ENCODE results near the gene ADAM23.

ADAM23 gene

DNA sequence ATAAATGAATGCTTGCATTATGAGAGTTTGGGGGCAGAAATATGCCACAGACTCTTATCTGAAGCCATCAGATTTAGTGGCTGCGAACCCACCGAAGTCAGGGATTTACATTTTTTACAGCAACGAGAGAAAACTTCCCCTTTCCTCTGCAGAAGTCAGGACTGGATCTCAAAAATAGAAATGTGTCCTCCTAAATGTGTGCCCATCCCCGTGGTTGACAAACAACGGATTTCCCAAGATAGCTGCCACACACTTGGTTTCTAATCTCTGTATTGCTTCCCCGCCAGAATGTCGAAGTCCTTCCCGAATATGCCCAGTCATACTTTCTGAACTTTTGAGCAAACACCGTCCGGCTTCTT is 879 bp upstream of the ADAM23 start:
- DNase-seq (ENCODE audit: low spot score), result no peak

- DNase-seq (ENCODE audit: low spot score), result peak; percentile 64
Measured at GRCh38 chr2:206443735-206444527, 599 bp downstream of the ADAM23 start.

GRCh38 chr2:206445948-206446347 is 2.6 kb downstream of the ADAM23 start:
- no peak for DNase-seq (ENCODE audit: low spot score)

DNA sequence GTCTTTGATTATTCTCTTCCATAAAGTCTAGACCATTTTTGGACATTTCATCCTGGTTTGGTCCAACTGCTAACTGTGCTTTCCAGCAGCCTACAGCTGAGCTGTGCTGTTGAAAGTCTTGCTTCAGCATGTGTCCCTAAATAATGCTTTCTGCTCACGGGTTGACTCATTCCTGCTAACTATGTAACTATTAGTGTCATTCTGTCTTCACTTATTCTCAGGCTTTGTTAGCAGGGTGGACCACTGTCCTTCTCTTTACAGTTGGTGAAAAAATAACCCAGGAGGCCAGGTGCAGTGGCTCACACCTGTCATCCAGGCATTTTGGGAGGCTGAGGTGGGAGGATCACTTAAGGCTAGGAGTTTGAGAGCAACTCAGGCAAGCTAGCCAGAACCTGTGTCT is 8.9 kb downstream of the ADAM23 start:
- DNase-seq (ENCODE audit: low spot score), result no peak

DNA sequence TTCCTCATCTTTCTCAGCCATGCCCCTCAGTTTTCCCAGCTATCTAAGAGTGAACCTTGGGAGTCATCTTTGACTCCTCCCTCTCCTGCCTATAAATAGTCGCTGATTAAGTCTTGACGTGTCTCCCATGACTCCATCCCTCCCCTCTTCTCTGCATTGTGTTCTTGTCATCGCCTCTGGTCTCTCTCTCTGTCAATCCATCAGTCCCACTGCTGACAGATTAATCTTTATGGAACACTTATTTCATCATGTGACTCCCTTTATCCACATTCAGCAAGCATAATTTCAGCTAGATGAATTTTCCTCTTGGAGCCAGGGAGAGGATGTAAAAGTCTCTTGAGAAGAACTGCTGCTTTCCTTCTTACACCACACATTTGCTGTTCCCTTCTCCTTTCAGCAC is 9.4 kb downstream of the ADAM23 start:
- DNase-seq (ENCODE audit: low spot score), result no peak

DNA sequence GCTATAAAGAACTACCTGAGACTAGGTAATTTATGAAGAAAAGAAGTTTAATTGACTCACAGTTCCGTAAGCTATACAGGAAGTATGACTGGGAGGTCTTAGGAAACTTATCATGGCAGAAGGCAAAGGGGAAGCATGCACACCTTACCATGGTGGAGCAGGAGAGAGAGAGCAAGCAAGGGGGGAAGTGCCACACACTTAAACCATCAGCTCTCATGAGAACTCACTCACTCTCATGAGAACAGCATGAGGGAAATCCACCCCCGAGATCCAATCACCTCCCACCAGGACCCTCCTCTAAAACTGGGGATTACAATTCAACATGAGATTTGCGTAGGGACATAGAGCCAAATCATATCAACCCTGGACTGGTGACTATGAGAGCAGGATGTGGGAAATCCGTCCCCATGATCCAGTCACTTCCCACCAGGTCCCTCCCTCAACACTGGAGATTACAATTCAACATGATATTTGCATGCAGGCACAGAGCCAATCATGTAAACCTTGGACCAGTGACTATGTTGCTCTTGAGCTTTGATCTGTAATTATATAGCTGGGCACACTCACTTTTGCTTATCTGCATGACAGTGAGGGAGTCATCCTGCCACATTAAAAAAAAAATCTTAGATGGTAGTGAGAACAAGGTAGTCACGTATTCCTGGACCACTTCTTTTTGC is 12.9 kb downstream of the ADAM23 start:
- DNase-seq (ENCODE audit: low spot score), result no peak

DNA sequence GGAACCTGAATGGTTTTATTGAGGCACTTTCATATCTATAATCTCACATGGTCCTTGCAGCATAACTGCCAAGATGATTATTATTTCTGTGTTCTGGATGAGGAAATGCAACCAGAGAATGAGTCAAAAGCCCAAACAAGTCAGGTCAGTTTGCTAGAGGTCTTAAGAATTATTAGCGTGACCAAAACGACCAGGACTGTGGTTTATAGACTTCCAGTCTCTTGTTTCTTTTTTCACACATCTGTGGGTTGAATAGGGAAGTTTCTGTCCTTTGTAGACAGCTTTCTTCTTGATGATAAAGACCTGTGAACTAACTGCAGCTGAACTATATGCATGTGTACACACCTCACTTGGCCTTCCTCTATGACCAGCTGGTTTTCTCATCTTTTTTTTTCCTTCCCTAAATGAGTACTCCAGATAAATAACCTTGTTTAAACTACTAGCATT is 13.9 kb downstream of the ADAM23 start:
- DNase-seq (ENCODE audit: low spot score), result no peak

DNA sequence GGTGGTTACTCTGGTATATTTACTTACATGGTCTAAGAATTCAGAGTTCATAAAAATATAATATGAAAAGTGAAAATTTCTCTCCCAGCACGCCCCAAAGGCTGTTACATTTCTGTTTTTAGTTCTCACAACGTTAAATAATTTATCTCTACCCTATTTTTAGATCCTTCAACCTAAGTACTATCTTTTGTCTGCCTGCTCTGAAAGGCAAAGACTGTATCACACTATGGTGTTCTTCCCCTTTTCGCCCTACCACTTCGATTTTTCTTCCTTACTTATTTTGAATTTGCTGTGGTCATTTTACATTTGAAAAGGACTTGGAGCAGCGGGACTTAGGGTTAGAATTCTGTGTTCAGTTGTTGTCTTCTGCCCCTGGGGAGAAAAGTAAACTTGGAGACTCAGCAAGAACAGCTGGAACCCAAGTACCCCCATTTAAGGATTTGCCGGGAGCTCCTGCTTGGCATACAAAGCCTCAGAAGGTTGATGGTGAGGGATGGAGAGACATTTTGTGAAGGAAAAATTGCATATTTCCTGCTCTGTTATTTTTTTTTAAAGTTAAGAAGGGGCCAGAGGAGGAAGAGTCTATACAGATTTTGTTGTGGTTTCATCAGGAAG is 19.0 kb downstream of the ADAM23 start:
- no peak for DNase-seq (ENCODE audit: low spot score)

DNA sequence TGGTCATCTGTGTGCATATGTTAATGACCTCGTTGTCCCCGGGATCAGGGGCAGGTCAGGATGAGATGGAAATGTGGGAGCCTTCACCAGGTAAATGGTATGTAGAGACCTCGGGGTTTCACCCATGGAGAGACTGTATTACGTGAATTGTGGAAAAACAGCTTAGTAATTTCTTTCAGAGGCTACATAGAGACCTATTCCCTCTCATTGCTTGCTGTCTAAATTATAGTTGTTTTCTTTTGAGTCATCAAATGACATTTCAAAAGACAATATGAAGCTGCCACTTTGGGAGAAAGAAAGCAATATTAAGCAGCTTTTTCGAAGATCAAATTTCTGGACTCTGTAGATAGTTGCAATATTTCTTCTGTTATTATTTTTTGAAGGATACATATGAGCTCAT is 20.4 kb downstream of the ADAM23 start:
- no peak for DNase-seq (ENCODE audit: low spot score)

- DNase-seq (ENCODE audit: low spot score), result no peak
Measured at GRCh38 chr2:206464597-206464996, 21.3 kb downstream of the ADAM23 start.

GRCh38 chr2:206471524-206472062 is 28.3 kb downstream of the ADAM23 start:
- DNase-seq (ENCODE audit: low spot score), result no peak

DNA sequence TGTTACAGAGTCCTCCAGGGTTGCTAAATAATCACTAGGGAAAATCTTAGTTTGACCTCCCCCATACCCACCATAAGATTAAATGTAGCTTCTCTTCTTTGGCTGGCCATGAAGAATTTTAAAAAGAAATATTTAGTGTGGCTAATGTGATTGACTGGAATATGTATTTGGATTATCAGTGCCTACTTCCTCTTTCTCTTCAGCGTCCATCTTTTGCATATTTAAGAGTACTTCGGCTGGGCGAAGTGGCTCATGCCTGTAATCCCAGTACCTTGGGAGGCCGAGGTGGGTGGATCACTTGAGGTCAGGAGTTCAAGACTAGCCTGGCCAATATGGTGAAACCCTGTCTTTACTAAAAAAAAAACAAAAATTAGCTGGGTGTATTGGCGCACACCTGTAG is 28.8 kb downstream of the ADAM23 start:
- no peak for DNase-seq (ENCODE audit: low spot score)

DNA sequence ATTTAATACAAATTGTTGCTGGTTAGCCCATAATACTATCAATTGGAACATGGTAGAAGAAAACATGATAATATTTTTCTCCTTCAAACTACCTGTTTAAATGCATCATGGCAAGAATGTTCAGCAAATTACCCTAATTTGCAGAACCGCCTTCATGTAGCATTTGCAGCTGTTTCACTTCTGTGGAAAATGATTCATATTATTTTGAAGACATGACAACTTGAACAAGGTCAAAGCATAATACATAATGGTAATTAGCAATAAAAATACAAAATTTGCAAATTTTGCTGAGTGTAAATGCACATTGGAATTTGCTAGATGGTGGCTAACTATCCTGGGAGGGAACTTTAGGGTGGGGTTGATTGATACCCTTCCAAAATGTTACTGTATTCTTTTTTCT is 30.8 kb downstream of the ADAM23 start:
- DNase-seq (ENCODE audit: low spot score), result no peak

DNA sequence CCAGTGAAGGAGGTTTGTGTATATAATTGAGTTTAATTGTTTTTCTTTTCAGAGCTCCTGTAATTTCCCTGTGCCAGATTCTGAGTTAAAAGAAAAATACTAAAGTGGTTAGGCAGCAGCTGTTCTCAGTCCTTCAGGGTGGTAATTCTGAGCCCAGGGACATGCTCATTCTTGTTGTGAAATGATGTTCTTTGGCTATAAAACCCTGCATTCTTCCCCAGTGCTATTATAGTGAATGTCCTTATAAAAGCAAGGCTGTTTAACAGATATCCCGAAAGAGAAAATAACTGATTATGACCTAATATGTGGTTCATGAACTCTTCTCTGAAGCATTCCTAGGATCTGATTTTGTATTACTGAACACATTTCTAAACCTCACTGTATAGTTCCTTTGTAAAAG is 34.0 kb downstream of the ADAM23 start:
- no peak for DNase-seq (ENCODE audit: low spot score)

DNA sequence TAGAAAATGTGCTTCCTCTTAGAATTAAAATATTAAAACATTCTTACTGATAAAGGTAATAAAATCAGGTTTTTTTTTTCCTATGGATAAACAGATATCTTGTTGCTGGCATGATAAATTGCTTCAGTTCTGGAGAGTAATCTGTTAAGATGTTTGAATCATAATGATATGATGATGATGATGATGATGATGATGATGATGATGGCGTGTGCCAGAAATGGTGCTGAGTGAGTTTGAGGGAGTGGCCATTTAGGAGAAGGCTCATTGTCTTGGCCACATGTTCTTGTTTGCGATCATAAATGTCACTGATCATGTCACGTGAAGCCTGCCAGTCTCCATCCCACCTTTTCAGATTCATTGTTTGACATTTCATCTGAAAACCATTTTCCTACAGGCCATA is 35.0 kb downstream of the ADAM23 start:
- DNase-seq (ENCODE audit: low spot score), result no peak

DNA sequence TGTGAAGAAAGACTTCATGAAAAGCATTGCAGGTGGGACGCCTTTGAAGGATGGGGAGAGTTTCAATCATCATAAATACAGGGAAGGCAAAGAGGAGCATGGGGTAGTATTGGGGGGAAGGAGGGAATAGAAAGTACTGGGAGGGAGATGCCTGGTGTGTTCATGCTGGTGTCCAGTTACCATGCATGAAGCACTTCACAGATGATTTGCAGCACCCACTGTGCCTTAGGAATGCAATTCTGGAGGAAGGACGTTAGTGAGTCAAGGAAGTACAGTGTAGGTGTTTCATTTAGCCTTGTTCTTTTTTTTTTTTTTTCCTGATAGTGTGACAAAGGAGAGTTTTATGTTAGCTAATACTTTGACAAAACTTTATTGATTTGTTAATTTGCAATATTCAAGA is 36.8 kb downstream of the ADAM23 start:
- no peak for DNase-seq (ENCODE audit: low spot score)

GRCh38 chr2:206480620-206481019 is 37.3 kb downstream of the ADAM23 start:
- no peak for DNase-seq (ENCODE audit: low spot score)

DNA sequence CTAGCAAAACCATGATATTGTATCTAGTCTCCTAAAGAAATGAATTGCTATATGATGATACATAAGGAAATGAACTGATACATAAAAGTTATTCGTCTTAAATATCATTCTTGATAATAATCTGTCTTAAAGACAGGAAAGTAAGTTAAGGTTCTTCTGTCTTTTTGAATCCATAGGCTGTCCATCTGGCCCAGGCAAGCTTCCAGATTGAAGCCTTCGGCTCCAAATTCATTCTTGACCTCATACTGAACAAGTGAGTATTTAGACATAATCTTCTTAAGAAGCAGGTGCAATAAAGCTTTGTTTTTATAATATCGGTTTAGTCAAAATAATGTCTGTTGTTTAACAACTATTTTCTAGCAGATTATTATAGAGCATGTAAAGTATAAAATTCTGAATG is 37.7 kb downstream of the ADAM23 start:
- DNase-seq (ENCODE audit: low spot score), result no peak

GRCh38 chr2:206482123-206482522 is 38.8 kb downstream of the ADAM23 start:
- DNase-seq (ENCODE audit: low spot score), result no peak

GRCh38 chr2:206482633-206483032 is 39.3 kb downstream of the ADAM23 start:
- DNase-seq (ENCODE audit: low spot score), result no peak

DNA sequence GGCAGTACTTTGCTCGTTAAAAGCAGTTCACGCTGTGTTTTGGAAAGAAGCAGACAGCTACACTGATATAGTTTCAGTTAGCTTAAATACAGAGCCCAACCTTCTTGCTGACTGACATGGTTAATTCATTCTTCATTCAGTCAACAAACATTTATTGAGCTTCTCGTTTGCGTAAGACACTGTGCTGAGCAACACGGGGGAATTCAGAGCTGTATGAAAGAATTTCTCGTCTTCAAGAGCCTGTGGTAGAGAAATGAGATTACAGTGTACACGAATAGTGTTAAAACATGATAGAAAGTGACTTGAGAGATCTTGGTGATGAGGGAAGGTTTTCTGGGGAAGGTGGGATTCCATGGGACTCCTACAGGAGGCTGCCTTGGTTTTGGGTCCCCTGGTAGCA is 44.7 kb downstream of the ADAM23 start:
- no peak for DNase-seq (ENCODE audit: low spot score)

GRCh38 chr2:206488623-206489022 is 45.3 kb downstream of the ADAM23 start:
- DNase-seq (ENCODE audit: low spot score), result no peak

DNA sequence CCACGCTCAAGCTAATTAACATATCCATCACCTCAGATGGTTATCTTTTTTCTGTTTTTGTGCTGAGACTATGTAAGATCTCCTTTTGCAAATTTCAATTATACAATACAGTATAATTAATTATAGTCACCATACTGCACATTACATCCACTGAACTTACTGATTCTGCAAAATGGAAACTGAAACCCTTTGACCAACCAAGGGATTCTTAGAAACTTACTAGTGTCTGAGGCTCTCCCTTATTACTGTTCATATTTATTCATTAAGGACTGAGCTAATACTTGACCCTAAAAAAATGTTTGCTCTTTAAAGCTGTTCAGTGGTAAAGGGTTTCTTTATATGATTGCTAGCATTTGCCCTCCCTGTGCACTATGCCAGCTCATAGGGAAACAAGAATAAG is 50.7 kb downstream of the ADAM23 start:
- no peak for DNase-seq (ENCODE audit: low spot score)

Data from HuH-7.5 (cell line).